GM12878 (cell line): ENCODE results near the gene UFC1. TPM values are rescaled to one million over a fixed set of nuclear protein-coding genes. Genes with fewer than 3 reads are reported as not detected.

Experiments used
- ATAC-seq: fragments of 200-7000 bp; cut with Tn5 transposase; 3 replicates; pipeline ENCODE4 v1.9.1; 2020; ENCODE audit warnings: mild to moderate bottlenecking, moderate library complexity
- BruUV-seq: library from RNA; stranded (reverse); fragments of 400-500 nt; replicated peaks from 2 replicates; lab custom pipeline; 2021; lab: Mats Ljungman, UMichigan
- CTCF ChIA-PET: fragments of 300-600 bp; sonication (Branson Sonifier 250); formaldehyde crosslinking; extraction: SDS; loops from one replicate; lab custom pipeline; 2021; ENCODE audit warnings: inconsistent platforms; lab: Yijun Ruan, JAX
- POLR2A ChIA-PET: fragments of 350-600 bp; formaldehyde crosslinking; extraction: SDS; loops from one replicate; lab custom pipeline; 2021; ENCODE audit warnings: inconsistent platforms; lab: Charles Lee
- RAD21 ChIA-PET: fragments of 300-600 bp; sonication (Branson Sonifier 250); formaldehyde crosslinking; loops from one replicate; lab custom pipeline; 2023; ENCODE audit warnings: antibody characterized with exemption; ENCODE audit not compliant: unreplicated experiment; lab: Charles Lee
- SMC1A ChIA-PET: fragments of 300-600 bp; sonication (Branson Sonifier 250); formaldehyde crosslinking; loops from one replicate; lab custom pipeline; 2023; ENCODE audit not compliant: unreplicated experiment, uncharacterized antibody; lab: Charles Lee
- DNase-seq: peaks from one replicate; pipeline ENCODE4 v3.0.0-alpha.2; 2011; ENCODE audit warnings: low read depth, low spot score
- FAIRE-seq: peaks from 3 replicates; lab custom pipeline; 2011; peaks lifted over from hg19 to GRCh38; lab: Jason Lieb, UNC
- H2AFZ ChIP-seq: 2 replicates; pipeline ENCODE4 v1.6.0; 2011; ENCODE audit warnings: low read depth, low read length, control low read depth; ENCODE audit not compliant: control insufficient read depth
- H3K27ac ChIP-seq: 2 replicates; pipeline ENCODE4 v1.5.1; 2011; ENCODE audit warnings: control low read depth; ENCODE audit not compliant: control insufficient read depth, insufficient read depth
- H3K27me3 ChIP-seq, 2 experiments: replicated peaks in 1 of 2; 2 replicates each; pipeline versions ENCODE4 v1.6.0 to v1.6.1; 2011; ENCODE audit warnings: low read length in 1 of 2; ENCODE audit not compliant: control insufficient read depth in 2 of 2, insufficient read depth in 2 of 2
- H3K36me3 ChIP-seq, 2 experiments: 2 replicates each; pipeline ENCODE4 v1.5.1; 2011; ENCODE audit warnings: low read length in 1 of 2; ENCODE audit not compliant: control insufficient read depth in 2 of 2, insufficient read depth in 2 of 2
- H3K4me1 ChIP-seq: 2 replicates; pipeline ENCODE4 v1.6.1; 2011; ENCODE audit warnings: mild to moderate bottlenecking, low read length, moderate library complexity, mixed read lengths; ENCODE audit not compliant: control insufficient read depth, insufficient read depth
- H3K4me2 ChIP-seq: 2 replicates; pipeline ENCODE4 v1.6.0; 2011; ENCODE audit warnings: control low read depth; ENCODE audit not compliant: control insufficient read depth, insufficient read depth
- H3K4me3 ChIP-seq: fragments of 200-600 bp; sonication (generic); 2 replicates; pipeline ENCODE4 v1.5.1; 2016
- H3K79me2 ChIP-seq: 2 replicates; pipeline ENCODE4 v1.6.0; 2011; ENCODE audit warnings: low read length; ENCODE audit not compliant: control insufficient read depth, insufficient read depth
- H3K9ac ChIP-seq: 2 replicates; pipeline ENCODE4 v1.8.0; 2011; ENCODE audit warnings: low read length, control low read depth, mixed read lengths; ENCODE audit not compliant: control insufficient read depth, insufficient read depth
- H3K9me3 ChIP-seq: replicated peaks from 3 replicates; pipeline ENCODE4 v1.5.1; 2011; ENCODE audit warnings: mild to moderate bottlenecking, low read length; ENCODE audit not compliant: control insufficient read depth, insufficient read depth
- H4K20me1 ChIP-seq: 2 replicates; pipeline ENCODE4 v1.6.0; 2011; ENCODE audit not compliant: control insufficient read depth, insufficient read depth
- ASH2L ChIP-seq: fragments of 300-600, 200-600 bp; sonication (generic); IDR thresholded peaks from 2 replicates; pipeline ENCODE4 v1.6.1; 2017; ENCODE audit warnings: low read depth, mild to moderate bottlenecking, borderline replicate concordance
- BMI1 ChIP-seq: fragments of 450-650 bp; IDR thresholded peaks from 2 replicates; pipeline ENCODE4 v1.6.1; 2016; ENCODE audit warnings: mild to moderate bottlenecking, moderate library complexity, borderline replicate concordance
- RUNX3 ChIP-seq: IDR thresholded peaks from 2 replicates; pipeline ENCODE4 v1.6.1; 2012; ENCODE audit warnings: low read length, inconsistent platforms
- SUPT20H ChIP-seq: IDR thresholded peaks from 2 replicates; pipeline ENCODE4 v1.6.1; 2011; ENCODE audit warnings: low read depth, mild to moderate bottlenecking, low read length, moderate library complexity, borderline replicate concordance; ENCODE audit not compliant: control insufficient read depth
- WRNIP1 ChIP-seq: IDR thresholded peaks from 2 replicates; pipeline ENCODE4 v1.6.1; 2011; ENCODE audit warnings: low read depth, low read length, improper control_type of control experiment, borderline replicate concordance
- ZNF24 ChIP-seq: fragments of 450-650 bp; IDR thresholded peaks from 2 replicates; pipeline ENCODE4 v1.6.1; 2017; ENCODE audit warnings: antibody characterized with exemption, mild to moderate bottlenecking
- WGBS: methylation state at CpG from one replicate; pipeline ENCODE4 v1.1.6; 2016; ENCODE audit warnings: low lambda C conversion rate; ENCODE audit not compliant: insufficient replicate concordance, insufficient coverage; ENCODE audit errors: missing lambda C conversion rate; 5-methylcytosine and 5-hydroxymethylcytosine counted together
- in situ Hi-C: fragments of 300-500 bp; cut with MboI; formaldehyde crosslinking; loops from 9 replicates; pipeline ENCODE4 v1.14.3; 2018; ENCODE audit warnings: mixed read lengths
- intact Hi-C: fragments of 100-400 bp; cut with micrococcal nuclease; formaldehyde crosslinking; loops from one replicate; pipeline ENCODE4 v1.14.2; 2022; ENCODE audit not compliant: unreplicated experiment
- polyA plus RNA-seq, 11 experiments: library from polyadenylated mRNA; depleted of rRNA in 4 of 11; unstranded in 6 of 11; stranded (reverse) in 5 of 11; fragments of >200 nt; fragmentation: Nextera tagmentation in 4 of 11; fragmentation: Illumina TruSeq in 1 of 11; extraction: Ambion mirVana in 4 of 11; extraction: Trizol in 1 of 11; gene quantifications; 1 replicate in 1 of 11; 2 replicates in 10 of 11; pipeline versions ENCODE4 v1.2.1 to v1.2.3, GENCODE V29; 2011 to 2016; ENCODE audit warnings: inconsistent platforms in 2 of 11, missing spikeins in 2 of 11, low read depth in 1 of 11
- total RNA-seq, 4 experiments: library from RNA; depleted of rRNA in 3 of 4; stranded (reverse); fragments of >200 nt in 3 of 4; fragmentation: Illumina TruSeq in 1 of 4; extraction: Trizol in 1 of 4; gene quantifications; 2 replicates each; pipeline versions ENCODE4 v1.2.1 to v1.2.3, GENCODE V29; 2013 to 2021
- TF ChIP-seq, protein P1 (sequence below): fragments of 450-650 bp; IDR thresholded peaks from 2 replicates; pipeline ENCODE4 v1.6.1; 2016; ENCODE audit warnings: mild to moderate bottlenecking, moderate library complexity, borderline replicate concordance

UFC1 gene
- total and polyA plus RNA-seq, 10 of the 15 experiments (the other 5 are each of a cell fraction or from before 2014, with no cell fraction given): 95.9 to 239 (median 151) TPM

DNA sequence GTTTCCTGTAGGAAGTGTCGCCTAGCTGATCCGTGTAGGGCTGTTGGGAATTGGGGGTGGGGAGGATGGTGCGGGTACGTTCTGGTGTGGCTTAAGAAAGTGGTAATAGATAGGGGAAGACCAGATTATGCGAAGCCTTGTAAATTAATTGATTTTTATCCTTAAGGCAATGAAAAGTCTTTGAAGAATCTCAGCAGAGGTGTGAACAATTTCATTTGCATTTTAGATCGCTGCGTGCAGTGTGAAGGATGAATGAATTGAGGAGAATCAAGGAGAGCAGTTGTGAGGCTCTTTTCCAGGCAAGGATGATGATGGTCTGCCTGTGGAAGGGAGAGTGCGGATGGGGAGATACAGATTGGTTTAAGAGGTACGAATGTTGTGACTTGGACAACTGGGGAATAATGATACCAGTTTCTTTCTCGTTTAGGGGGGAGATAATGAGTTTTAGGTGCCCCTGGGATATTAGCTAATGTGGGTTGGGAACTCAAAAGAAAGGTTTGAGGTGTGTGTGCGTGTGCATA is 20.5 kb upstream of the UFC1 start:
- Histone ChIP-seq H3K4me2 (peak overlapping the region; percentile 88), H4K20me1 (no peaks in the 10 kb centered on the region; the same call in 1 of the 2 replicates), H3K27ac (peak overlapping the region; percentile 79), H3K27me3 (no peaks in the 10 kb centered on the region), H3K4me3 (peak overlapping the region; percentile 93), H3K9me3 (no peaks in the 10 kb centered on the region), H3K4me1 (peaks cover 3% of the 10 kb centered on the region), H3K79me2 (peaks cover 47% of the 10 kb centered on the region), H2AFZ (peak overlapping the region; percentile 92), H3K9ac (peak overlapping the region; percentile 94), H3K36me3 (peaks cover 0 to 12% of the 10 kb centered on the region in 2 experiments; a peak in 2 of 4 replicates)
- in situ Hi-C loops: no loop called here
- DNase-seq: no peak
- peak; percentile 12 for ATAC-seq
- ChIA-PET POLR2A (interaction anchor here (1.0 to 3.7 kb wide), 13 partner anchors 15 to 94 kb away, joined by 3 to 24 read pairs (median 5); partner anchors contain the start of genes ARHGAP30, NIT1, PFDN2 and PPOX), RAD21 (interaction anchor here (1.0 to 2.7 kb wide), 11 partner anchors 14 to 136 kb away, joined by 3 to 11 read pairs (median 5); partner anchors contain the start of genes ARHGAP30, NIT1, PFDN2 and PPOX), SMC1A (interaction anchor here (0.7 to 4.3 kb wide), 19 partner anchors 12 to 298 kb away, joined by 3 to 19 read pairs (median 4); partner anchors contain the start of genes ARHGAP30, NIT1, PFDN2 and UFC1), CTCF (interaction anchor here (0.7 to 2.8 kb wide), 16 partner anchors 16 to 144 kb away, joined by 3 to 14 read pairs (median 4); partner anchors contain the start of genes ARHGAP30, NIT1, PFDN2 and PPOX)
- BruUV-seq: TSS peak; percentile 85
- FAIRE-seq: no peak
- 6% methylated on average over 11 of the region's 11 CpGs for WGBS
- TF ChIP-seq ZNF24 (peak; percentile 68; the same call in 1 of the 2 replicates), WRNIP1 (0 out of 2 replicates have a peak, but pooled peaks have one; percentile 1), SUPT20H (no peak), RUNX3 (no peak), ASH2L (0 out of 2 replicates have a peak, but pooled peaks have one; percentile 11), BMI1 (0 out of 2 replicates have a peak, but pooled peaks have one; percentile 5)
- TF ChIP-seq, protein P1, sequence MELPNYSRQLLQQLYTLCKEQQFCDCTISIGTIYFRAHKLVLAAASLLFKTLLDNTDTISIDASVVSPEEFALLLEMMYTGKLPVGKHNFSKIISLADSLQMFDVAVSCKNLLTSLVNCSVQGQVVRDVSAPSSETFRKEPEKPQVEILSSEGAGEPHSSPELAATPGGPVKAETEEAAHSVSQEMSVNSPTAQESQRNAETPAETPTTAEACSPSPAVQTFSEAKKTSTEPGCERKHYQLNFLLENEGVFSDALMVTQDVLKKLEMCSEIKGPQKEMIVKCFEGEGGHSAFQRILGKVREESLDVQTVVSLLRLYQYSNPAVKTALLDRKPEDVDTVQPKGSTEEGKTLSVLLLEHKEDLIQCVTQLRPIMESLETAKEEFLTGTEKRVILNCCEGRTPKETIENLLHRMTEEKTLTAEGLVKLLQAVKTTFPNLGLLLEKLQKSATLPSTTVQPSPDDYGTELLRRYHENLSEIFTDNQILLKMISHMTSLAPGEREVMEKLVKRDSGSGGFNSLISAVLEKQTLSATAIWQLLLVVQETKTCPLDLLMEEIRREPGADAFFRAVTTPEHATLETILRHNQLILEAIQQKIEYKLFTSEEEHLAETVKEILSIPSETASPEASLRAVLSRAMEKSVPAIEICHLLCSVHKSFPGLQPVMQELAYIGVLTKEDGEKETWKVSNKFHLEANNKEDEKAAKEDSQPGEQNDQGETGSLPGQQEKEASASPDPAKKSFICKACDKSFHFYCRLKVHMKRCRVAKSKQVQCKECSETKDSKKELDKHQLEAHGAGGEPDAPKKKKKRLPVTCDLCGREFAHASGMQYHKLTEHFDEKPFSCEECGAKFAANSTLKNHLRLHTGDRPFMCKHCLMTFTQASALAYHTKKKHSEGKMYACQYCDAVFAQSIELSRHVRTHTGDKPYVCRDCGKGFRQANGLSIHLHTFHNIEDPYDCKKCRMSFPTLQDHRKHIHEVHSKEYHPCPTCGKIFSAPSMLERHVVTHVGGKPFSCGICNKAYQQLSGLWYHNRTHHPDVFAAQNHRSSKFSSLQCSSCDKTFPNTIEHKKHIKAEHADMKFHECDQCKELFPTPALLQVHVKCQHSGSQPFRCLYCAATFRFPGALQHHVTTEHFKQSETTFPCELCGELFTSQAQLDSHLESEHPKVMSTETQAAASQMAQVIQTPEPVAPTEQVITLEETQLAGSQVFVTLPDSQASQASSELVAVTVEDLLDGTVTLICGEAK: 0 out of 2 replicates have a peak, but pooled peaks have one; percentile 6
- intact Hi-C loops: loop anchor here (2.0 kb wide), 1 partner anchor 62 kb away; no protein-coding TSS in a partner anchor
